Activated CD4-positive, alpha-beta T cell treated with anti-CD3 and anti-CD28 coated beads, Interleukin-2, amount 50 U/mL, for 16 hours (primary cell): ENCODE data around the gene RASGRF1.

Experiments used
- DNase-seq: peaks from one replicate; pipeline ENCODE4 v3.0.0-alpha.2; 2020

Gene RASGRF1

GRCh38 chr15:78950902-78951840 is 139.4 kb downstream of the RASGRF1 start:
- no peak for DNase-seq

- DNase-seq = no peak
Measured at GRCh38 chr15:78950343-78950742, 140.2 kb downstream of the RASGRF1 start.

- DNase-seq = no peak
Measured at GRCh38 chr15:78949461-78949860, 141.1 kb downstream of the RASGRF1 start.

- no peak for DNase-seq
Measured at GRCh38 chr15:78947506-78947905, 143.1 kb downstream of the RASGRF1 start.

- DNase-seq = no peak
Measured at GRCh38 chr15:78946493-78946892, 144.1 kb downstream of the RASGRF1 start.

- peak; percentile 74 for DNase-seq
Measured at GRCh38 chr15:78944669-78945407, 145.7 kb downstream of the RASGRF1 start, which contains the start of gene CTSH. CTSH (minus strand) TSS chr15:78945046; CDS start chr15:78944981, 65 bp downstream.

- DNase-seq = no peak
Measured at GRCh38 chr15:78944202-78944625, 146.4 kb downstream of the RASGRF1 start.

- DNase-seq = no peak
Measured at GRCh38 chr15:78943692-78944091, 146.9 kb downstream of the RASGRF1 start.

GRCh38 chr15:78942741-78943140 is 147.8 kb downstream of the RASGRF1 start:
- DNase-seq = no peak

- peak; percentile 77 for DNase-seq
Measured at GRCh38 chr15:78938658-78939488, 151.7 kb downstream of the RASGRF1 start.

- DNase-seq = peak; percentile 71
Measured at GRCh38 chr15:78937132-78937739, 153.3 kb downstream of the RASGRF1 start.

GRCh38 chr15:78934655-78935023 is 155.9 kb downstream of the RASGRF1 start:
- no peak for DNase-seq

GRCh38 chr15:78933823-78934654 is 156.5 kb downstream of the RASGRF1 start:
- no peak for DNase-seq

- no peak for DNase-seq
Measured at GRCh38 chr15:78933187-78933822, 157.3 kb downstream of the RASGRF1 start.

- no peak for DNase-seq
Measured at GRCh38 chr15:78932258-78932808, 158.2 kb downstream of the RASGRF1 start.

GRCh38 chr15:78931439-78932257 is 158.9 kb downstream of the RASGRF1 start:
- no peak for DNase-seq

GRCh38 chr15:78930577-78931388 is 159.8 kb downstream of the RASGRF1 start:
- no peak for DNase-seq

GRCh38 chr15:78929536-78930264 is 160.9 kb downstream of the RASGRF1 start:
- no peak for DNase-seq
